Measurements from ENCODE around the gene ASZ1. TPM values are rescaled to one million over a fixed set of nuclear protein-coding genes. Genes with fewer than 3 reads are reported as not detected.

Gene ASZ1
- total RNA-seq, 2 experiments from 2014 or later = not detected

- no peak overlapping the region for H3K27ac Mint-ChIP-seq
- no peak for DNase-seq
- H3K9me3 Mint-ChIP-seq = no peaks in the 10 kb centered on the region
- H3K27me3 Mint-ChIP-seq = peaks cover 42% of the 10 kb centered on the region
- ChIA-PET POLR2A (no interaction called here), CTCF (no interaction called here)
- TF ChIP-seq CTCF (IDR thresholded peaks at IDR 0.05) = no peak
- H3K4me1 Mint-ChIP-seq (ENCODE audit: low read depth) = peaks cover 3% of the 10 kb centered on the region
- intact Hi-C loops (cut with micrococcal nuclease) = no loop called here
- no peak overlapping the region for H3K4me3 Mint-ChIP-seq
- no peaks in the 10 kb centered on the region for H3K36me3 Mint-ChIP-seq (ENCODE audit: low read depth)
- ATAC-seq = no peak
These were observed 101.5 kb downstream of the ASZ1 start for GRCh38 chr7:117325836-117326235.

- intact Hi-C loops (cut with micrococcal nuclease) = no loop called here
- DNase-seq = no peak
- Mint-ChIP-seq H3K36me3 (ENCODE audit: low read depth) (no peaks in the 10 kb centered on the region), H3K27me3 (peaks cover 49% of the 10 kb centered on the region), H3K27ac (no peak overlapping the region), H3K4me1 (ENCODE audit: low read depth) (peaks cover 3% of the 10 kb centered on the region), H3K9me3 (no peaks in the 10 kb centered on the region), H3K4me3 (no peak overlapping the region)
- CTCF ChIA-PET = interaction anchor here (0.7 kb wide), 1 partner anchor 9 kb away, joined by 3 read pairs; no protein-coding TSS in a partner anchor
- no peak for ATAC-seq
- TF ChIP-seq CTCF (IDR thresholded peaks at IDR 0.05) = no peak
- POLR2A ChIA-PET = interaction anchor here (0.7 kb wide), 1 partner anchor 8 kb away, joined by 4 read pairs; no protein-coding TSS in a partner anchor
These were observed 102.3 kb downstream of the ASZ1 start for GRCh38 chr7:117324960-117325359.

GRCh38 chr7:117323851-117324711, 103.2 kb downstream of the ASZ1 start:
- Mint-ChIP-seq H3K4me3 (no peak overlapping the region), H3K27me3 (peaks cover 50% of the 10 kb centered on the region), H3K9me3 (no peaks in the 10 kb centered on the region), H3K4me1 (ENCODE audit: low read depth) (peaks cover 3% of the 10 kb centered on the region), H3K36me3 (ENCODE audit: low read depth) (no peaks in the 10 kb centered on the region), H3K27ac (no peak overlapping the region)
- ChIA-PET POLR2A (no interaction called here), CTCF (no interaction called here)
- ATAC-seq (no peak), DNase-seq (no peak)
- TF ChIP-seq CTCF (IDR thresholded peaks at IDR 0.05) = no peak
- intact Hi-C loops (cut with micrococcal nuclease) = no loop called here

- Mint-ChIP-seq H3K9me3 (no peaks in the 10 kb centered on the region), H3K36me3 (ENCODE audit: low read depth) (no peaks in the 10 kb centered on the region), H3K27me3 (peaks cover 50% of the 10 kb centered on the region), H3K4me1 (ENCODE audit: low read depth) (peaks cover 3% of the 10 kb centered on the region), H3K27ac (no peak overlapping the region), H3K4me3 (no peak overlapping the region)
- intact Hi-C loops (cut with micrococcal nuclease) = no loop called here
- DNase-seq (no peak), ATAC-seq (no peak)
- ChIA-PET POLR2A (no interaction called here), CTCF (no interaction called here)
- no peak for TF ChIP-seq CTCF (IDR thresholded peaks at IDR 0.05)
These were observed 103.9 kb downstream of the ASZ1 start for GRCh38 chr7:117323305-117323850.

- TF ChIP-seq CTCF (IDR thresholded peaks at IDR 0.05) = no peak
- CTCF ChIA-PET = no interaction called here
- no peaks in the 10 kb centered on the region for H3K9me3 Mint-ChIP-seq
- DNase-seq (no peak), ATAC-seq (no peak)
- H3K4me1 Mint-ChIP-seq (ENCODE audit: low read depth) = peaks cover 3% of the 10 kb centered on the region
- no peak within 1 kb of the TSS for H3K4me3 Mint-ChIP-seq
- H3K36me3 Mint-ChIP-seq (ENCODE audit: low read depth) = no peaks in the 10 kb centered on the region
- intact Hi-C loops (cut with micrococcal nuclease) = no loop called here
- peaks cover 55% of the 10 kb centered on the region for H3K27me3 Mint-ChIP-seq
- no peak within 1 kb of the TSS for H3K27ac Mint-ChIP-seq
- POLR2A ChIA-PET = no interaction called here
These were observed 104.5 kb downstream of the ASZ1 start, which contains the start of gene WNT2 for GRCh38 chr7:117322741-117323304. WNT2 (minus strand) TSS chr7:117323058; CDS start chr7:117322989, 69 bp downstream.
